Erythroblast (primary cell): ENCODE results near the gene MYRIP.

Experiments
- GATA1 ChIP-seq: IDR thresholded peaks from 2 replicates; pipeline ENCODE4 v1.6.1; 2011; ENCODE audit warnings: low read depth, mild to moderate bottlenecking, control low read depth, low read length, moderate library complexity
- POLR2A ChIP-seq: IDR thresholded peaks from 2 replicates; pipeline ENCODE4 v1.6.1; 2011; ENCODE audit warnings: mild to moderate bottlenecking, low read length

- TF ChIP-seq POLR2A (no peak), GATA1 (no peak)
Observed at GRCh38 chr3:40267937-40268724, 458.7 kb downstream of the MYRIP start.
